ENCODE results near the gene FOXP1.
"Not testable (repeated sequence)": the region's sequence is repeated elsewhere in the genome, so short reads cannot be mapped to it uniquely, and the experiment has no call there.

FOXP1 gene

GRCh38 chr3:71330505-71330904 lies 253.0 kb downstream of the FOXP1 start:
- DNase-seq (ENCODE audit: low read depth in 2 of 2) = no peak

GRCh38 chr3:71329817-71330216 lies 253.7 kb downstream of the FOXP1 start:
- DNase-seq (ENCODE audit: low read depth in 2 of 2) = no peak

- DNase-seq (ENCODE audit: low read depth in 2 of 2) = no peak
Observed at GRCh38 chr3:71328926-71329325, 254.6 kb downstream of the FOXP1 start.

GRCh38 chr3:71327936-71328335 lies 255.6 kb downstream of the FOXP1 start:
- DNase-seq (ENCODE audit: low read depth in 2 of 2) = no peak

GRCh38 chr3:71325715-71326114 lies 257.8 kb downstream of the FOXP1 start:
- no peak for DNase-seq (ENCODE audit: low read depth in 2 of 2)

- not testable (repeated sequence) for DNase-seq (ENCODE audit: low read depth in 2 of 2)
Observed at GRCh38 chr3:71324224-71324623, 259.3 kb downstream of the FOXP1 start.

GRCh38 chr3:71323558-71323957 lies 260.0 kb downstream of the FOXP1 start:
- DNase-seq (ENCODE audit: low read depth in 2 of 2) = no peak

GRCh38 chr3:71322154-71322553 lies 261.4 kb downstream of the FOXP1 start:
- no peak for DNase-seq (ENCODE audit: low read depth in 2 of 2)

- DNase-seq (ENCODE audit: low read depth in 2 of 2) = no peak
Observed at GRCh38 chr3:71319771-71320170, 263.8 kb downstream of the FOXP1 start.

- DNase-seq (ENCODE audit: low read depth in 2 of 2) = no peak
Observed at GRCh38 chr3:71318458-71318827, 265.1 kb downstream of the FOXP1 start.

GRCh38 chr3:71317749-71318457 lies 265.6 kb downstream of the FOXP1 start:
- no peak for DNase-seq (ENCODE audit: low read depth in 2 of 2)

- DNase-seq (ENCODE audit: low read depth in 2 of 2) = no peak
Observed at GRCh38 chr3:71317140-71317539, 266.4 kb downstream of the FOXP1 start.

GRCh38 chr3:71316066-71316777 lies 267.3 kb downstream of the FOXP1 start:
- no peak for DNase-seq (ENCODE audit: low read depth in 2 of 2)

GRCh38 chr3:71315431-71315830 lies 268.1 kb downstream of the FOXP1 start:
- no peak for DNase-seq (ENCODE audit: low read depth in 2 of 2)

- DNase-seq (ENCODE audit: low read depth in 2 of 2) = no peak
Observed at GRCh38 chr3:71313844-71314243, 269.7 kb downstream of the FOXP1 start.

- DNase-seq (ENCODE audit: low read depth in 2 of 2) = no peak
Observed at GRCh38 chr3:71312461-71312860, 271.1 kb downstream of the FOXP1 start.

- DNase-seq (ENCODE audit: low read depth in 2 of 2) = no peak
Observed at GRCh38 chr3:71311661-71312046, 271.9 kb downstream of the FOXP1 start.

- DNase-seq (ENCODE audit: low read depth in 2 of 2) = no peak
Observed at GRCh38 chr3:71310980-71311660, 272.4 kb downstream of the FOXP1 start.

GRCh38 chr3:71310359-71310979 lies 273.1 kb downstream of the FOXP1 start:
- no peak for DNase-seq (ENCODE audit: low read depth in 2 of 2)

GRCh38 chr3:71309886-71310285 lies 273.6 kb downstream of the FOXP1 start:
- DNase-seq (ENCODE audit: low read depth in 2 of 2) = no peak

GRCh38 chr3:71309342-71309741 lies 274.2 kb downstream of the FOXP1 start:
- DNase-seq (ENCODE audit: low read depth in 2 of 2) = peak; percentile 25 to 38

- DNase-seq (ENCODE audit: low read depth in 2 of 2) = no peak
Observed at GRCh38 chr3:71308836-71309235, 274.7 kb downstream of the FOXP1 start.

Measured in stimulated activated CD8-positive, alpha-beta memory T cell treated with anti-CD3 and anti-CD28 coated beads, Interleukin-7, amount 100 ng/mL, for 4 hours (primary cell).